Activated CD4-positive, alpha-beta T cell treated with anti-CD3 and anti-CD28 coated beads for 36 hours (primary cell): ENCODE data around the gene CNOT6L. TPM values are rescaled to one million over a fixed set of nuclear protein-coding genes. Genes with fewer than 3 reads are reported as not detected.

Experiments used
- ATAC-seq: fragments of 200-7000 bp; cut with Tn5 transposase; one replicate; pipeline ENCODE4 v1.10.0; 2021; ENCODE audit warnings: mild to moderate bottlenecking, moderate library complexity
- CTCF ChIA-PET: fragments of 350-600 bp; sonication (Branson Sonifier 250); formaldehyde crosslinking; loops from one replicate; lab custom pipeline; 2021; ENCODE audit warnings: antibody characterized with exemption; lab: Charles Lee
- POLR2A ChIA-PET: fragments of 350-600 bp; sonication (Branson Sonifier 250); formaldehyde crosslinking; loops from one replicate; lab custom pipeline; 2021; ENCODE audit warnings: antibody characterized with exemption, inconsistent platforms; lab: Charles Lee
- DNase-seq: peaks from one replicate; pipeline ENCODE4 v3.0.0-alpha.2; 2020
- H3K27ac Mint-ChIP-seq: one replicate; pipeline ENCODE4 v1.8.0; 2021; ENCODE audit warnings: mixed read lengths
- H3K27me3 Mint-ChIP-seq: one replicate; pipeline ENCODE4 v1.8.0; 2021; ENCODE audit warnings: mixed read lengths
- H3K36me3 Mint-ChIP-seq: one replicate; pipeline ENCODE4 v1.8.0; 2021; ENCODE audit warnings: low read depth, mixed read lengths
- H3K4me1 Mint-ChIP-seq: one replicate; pipeline ENCODE4 v1.8.0; 2021; ENCODE audit warnings: mixed read lengths
- H3K4me3 Mint-ChIP-seq: one replicate; pipeline ENCODE4 v1.8.0; 2021; ENCODE audit warnings: mild to moderate bottlenecking, moderate library complexity, mixed read lengths
- H3K9me3 Mint-ChIP-seq: one replicate; pipeline ENCODE4 v1.8.0; 2021; ENCODE audit warnings: low read depth, mixed read lengths
- intact Hi-C, 2 experiments: fragments of 100-400 bp; cut with DNase I in 1 of 2; cut with micrococcal nuclease in 1 of 2; formaldehyde crosslinking; loops; one replicate each; pipeline versions ENCODE4 v1.14.2 to v1.15.1; 2022 to 2024; cut with DNase I, micrococcal nuclease
- total RNA-seq, 2 experiments: library from RNA; stranded (reverse); gene quantifications; one replicate each; pipeline ENCODE4 v1.2.3, GENCODE V29; 2021

CNOT6L gene
- total RNA-seq, 2 experiments from 2014 or later, result 111 to 122 TPM

DNA sequence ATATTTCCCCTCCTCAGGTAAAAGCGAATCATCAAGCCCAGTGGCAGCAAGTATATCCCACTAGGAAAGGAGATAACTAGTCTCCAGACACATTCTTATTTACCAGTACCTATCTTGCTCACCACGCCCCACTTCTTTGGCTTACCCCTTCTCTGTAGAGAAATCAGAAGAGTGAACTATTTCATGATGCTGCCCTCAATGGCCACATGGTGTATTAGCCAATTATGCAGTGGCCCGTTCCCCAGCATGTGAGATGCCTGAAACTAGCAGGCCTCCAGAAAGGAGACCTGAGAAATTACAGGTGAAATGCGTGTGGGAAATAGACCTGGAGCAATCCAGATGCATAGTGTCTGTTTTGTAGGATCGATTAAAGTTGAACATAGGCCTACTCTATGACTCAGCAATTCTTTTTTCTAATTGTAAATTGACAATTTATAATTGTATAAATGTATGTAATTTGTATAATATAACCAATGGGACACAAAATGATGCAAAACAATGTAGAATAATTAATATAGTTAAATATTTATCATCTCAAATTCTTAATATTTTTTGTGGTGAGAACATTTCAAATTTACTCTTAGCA lies 126.2 kb downstream of the CNOT6L start:
- intact Hi-C loops, result no loop called here
- DNase-seq, result no peak

GRCh38 chr4:77681792-77682191 lies 137.4 kb downstream of the CNOT6L start:
- Mint-ChIP-seq H3K36me3 (no peaks in the 10 kb centered on the region), H3K9me3 (no peaks in the 10 kb centered on the region), H3K4me3 (no peak overlapping the region), H3K27me3 (peaks cover 1% of the 10 kb centered on the region), H3K27ac (no peak overlapping the region), H3K4me1 (no peaks in the 10 kb centered on the region)
- ATAC-seq (no peak), DNase-seq (no peak)
- intact Hi-C loops, result no loop called here
- ChIA-PET CTCF (no interaction called here), POLR2A (no interaction called here)

More for the DNA sequence above, 126.2 kb downstream of the CNOT6L start:
- peaks cover 4% of the 10 kb centered on the region for H3K4me1 Mint-ChIP-seq
- no peaks in the 10 kb centered on the region for H3K27me3 Mint-ChIP-seq
- H3K27ac Mint-ChIP-seq, result no peak overlapping the region
- H3K4me3 Mint-ChIP-seq, result no peak overlapping the region
- H3K36me3 Mint-ChIP-seq, result no peaks in the 10 kb centered on the region
- CTCF ChIA-PET, result no interaction called here
- no peak for ATAC-seq
- POLR2A ChIA-PET, result no interaction called here
- no peaks in the 10 kb centered on the region for H3K9me3 Mint-ChIP-seq

GRCh38 chr4:77676842-77677241 lies 142.3 kb downstream of the CNOT6L start:
- DNase-seq (no peak), ATAC-seq (no peak)
- ChIA-PET POLR2A (interaction anchor here (0.7 kb wide), 1 partner anchor 202 kb away, joined by 4 read pairs; no protein-coding TSS in a partner anchor), CTCF (interaction anchor here (0.6 to 1.3 kb wide), 2 partner anchors 30 to 31 kb away, joined by 3 to 4 read pairs; no protein-coding TSS in a partner anchor)
- Mint-ChIP-seq H3K4me1 (no peaks in the 10 kb centered on the region), H3K27me3 (peaks cover 1% of the 10 kb centered on the region), H3K27ac (no peak overlapping the region), H3K4me3 (no peak overlapping the region), H3K9me3 (no peaks in the 10 kb centered on the region), H3K36me3 (no peaks in the 10 kb centered on the region)
- intact Hi-C loops, result no loop called here

- intact Hi-C loops, result no loop called here
- no peak for ATAC-seq
- H3K4me3 Mint-ChIP-seq, result no peak overlapping the region
Measured at GRCh38 chr4:77671051-77671450, 148.1 kb downstream of the CNOT6L start.

GRCh38 chr4:77669946-77670590 lies 149.1 kb downstream of the CNOT6L start:
- ChIA-PET CTCF (interaction anchor here (0.6 to 1.1 kb wide), 2 partner anchors 9 to 192 kb away, joined by 3 to 5 read pairs; partner anchors contain the start of gene MRPL1), POLR2A (no interaction called here)
- Mint-ChIP-seq H3K4me1 (no peaks in the 10 kb centered on the region), H3K4me3 (no peak overlapping the region), H3K27me3 (no peaks in the 10 kb centered on the region), H3K27ac (no peak overlapping the region), H3K36me3 (no peaks in the 10 kb centered on the region), H3K9me3 (no peaks in the 10 kb centered on the region)
- intact Hi-C loops, result no loop called here
- ATAC-seq (no peak), DNase-seq (no peak)

More at GRCh38 chr4:77671051-77671450, 148.1 kb downstream of the CNOT6L start:
- H3K27ac Mint-ChIP-seq, result no peak overlapping the region
- no peaks in the 10 kb centered on the region for H3K4me1 Mint-ChIP-seq
- H3K27me3 Mint-ChIP-seq, result no peaks in the 10 kb centered on the region
- CTCF ChIA-PET, result interaction anchor here (1.1 kb wide), 1 partner anchor 10 kb away, joined by 3 read pairs; no protein-coding TSS in a partner anchor
- H3K9me3 Mint-ChIP-seq, result no peaks in the 10 kb centered on the region
- DNase-seq, result no peak
- POLR2A ChIA-PET, result no interaction called here
- H3K36me3 Mint-ChIP-seq, result no peaks in the 10 kb centered on the region

- intact Hi-C loops, result no loop called here
- no peaks in the 10 kb centered on the region for H3K9me3 Mint-ChIP-seq
- DNase-seq (peak; percentile 34), ATAC-seq (peak; percentile 33)
- ChIA-PET CTCF (interaction anchor here (0.7 kb wide), 1 partner anchor 75 kb away, joined by 3 read pairs; no protein-coding TSS in a partner anchor), POLR2A (interaction anchor here (0.6 kb wide), 1 partner anchor 22 kb away, joined by 6 read pairs; no protein-coding TSS in a partner anchor)
- H3K4me1 Mint-ChIP-seq, result no peaks in the 10 kb centered on the region
- no peaks in the 10 kb centered on the region for H3K27me3 Mint-ChIP-seq
- no peak overlapping the region for H3K27ac Mint-ChIP-seq
- no peaks in the 10 kb centered on the region for H3K36me3 Mint-ChIP-seq
- H3K4me3 Mint-ChIP-seq, result no peak overlapping the region
Measured at GRCh38 chr4:77665381-77666069, 153.6 kb downstream of the CNOT6L start.

Other genes with a start within 250 kb of the CNOT6L start
- gene CXCL13, start 213.5 kb downstream of the CNOT6L start, total RNA-seq, result 1 to 10 TPM; 4.9 to 5.1 TPM
- 10 to 100 TPM; 61.1 to 70.6 TPM for gene MRPL1, start 43.5 kb upstream of the CNOT6L start, total RNA-seq
- gene FRAS1, start 238.0 kb upstream of the CNOT6L start, total RNA-seq, result under 1 TPM in 1 of 2 experiments, not detected in 1; 0.09 TPM